Stomach (tissue), 9 donors: ENCODE results near the gene SPOCK2. TPM values are rescaled to one million over a fixed set of nuclear protein-coding genes. Genes with fewer than 3 reads are reported as not detected.
A peak's percentile ranks its signal among the peaks of the same experiment; 100 is the strongest.

ENCODE experiments used
- DNase-seq, 2 donors: peaks; one replicate each; pipeline versions ENCODE4 v3.0.0 to v3.0.0-alpha.2; 2013 to 2019
- H3K27ac ChIP-seq, 5 donors: fragments of 200-600 bp in 4 of 5; sonication (generic) in 4 of 5; one replicate each; pipeline ENCODE4 v1.5.1; 2013 to 2019; ENCODE audit warnings: mild to moderate bottlenecking in 1 of 5, moderate library complexity in 1 of 5
- H3K27me3 ChIP-seq, 3 donors: fragments of 200-600 bp; sonication (generic); one replicate each; pipeline ENCODE4 v1.5.1; 2017 to 2019; ENCODE audit warnings: mixed run types in 1 of 3
- H3K36me3 ChIP-seq, 4 donors: fragments of 200-600 bp; sonication (generic); 1 replicate in 3 of 4; 2 replicates in 1 of 4; pipeline ENCODE4 v1.5.1; 2016 to 2019
- H3K4me1 ChIP-seq, 4 donors: fragments of 200-600 bp; sonication (generic); one replicate each; pipeline ENCODE4 v1.5.1; 2016 to 2019
- H3K4me3 ChIP-seq, 4 donors: fragments of 200-600 bp; sonication (generic) in 3 of 4; one replicate each; pipeline ENCODE4 v1.5.1; 2016 to 2019; ENCODE audit warnings: mild to moderate bottlenecking in 1 of 4
- H3K9me3 ChIP-seq, 4 donors: fragments of 200-600 bp; sonication (generic); one replicate each; pipeline ENCODE4 v1.5.1; 2016 to 2019
- CTCF ChIP-seq, 7 experiments: fragments of 450-650 bp in 4 of 7; fragments of 200-600 bp in 3 of 7; sonication (generic) in 3 of 7; IDR thresholded peaks; one replicate each; pipeline ENCODE4 v1.5.1; 2016 to 2019; ENCODE audit warnings: antibody characterized with exemption in 7 of 7, control low read depth in 2 of 7, mild to moderate bottlenecking in 1 of 7
- EP300 ChIP-seq: sonication (generic); formaldehyde crosslinking; IDR thresholded peaks from one replicate; pipeline ENCODE4 v1.6.1; 2017; ENCODE audit warnings: antibody characterized with exemption
- POLR2A ChIP-seq, 4 donors: fragments of 450-650 bp; IDR thresholded peaks; one replicate each; pipeline ENCODE4 v1.6.1; 2016; ENCODE audit warnings: antibody characterized with exemption in 4 of 4, control low read depth in 2 of 4, mild to moderate bottlenecking in 1 of 4, moderate library complexity in 1 of 4
- POLR2AphosphoS5 ChIP-seq, 3 donors: sonication (generic); formaldehyde crosslinking; IDR thresholded peaks; one replicate each; pipeline ENCODE4 v1.6.1; 2016; ENCODE audit warnings: antibody characterized with exemption in 3 of 3
- WGBS, 5 donors: extraction: QIAGEN DNeasy Blood & Tissue Kit in 3 of 5; methylation state at CpG; one replicate each; pipeline versions ENCODE4 v1.1.5 to v1.1.7; 2013 to 2018; 5-methylcytosine and 5-hydroxymethylcytosine counted together
- intact Hi-C: fragments of 100-400 bp; cut with DNase I; formaldehyde crosslinking; loops from one replicate; pipeline ENCODE4 v1.15.1; 2023; ENCODE audit warnings: low total_unique reads
- polyA plus RNA-seq, 3 donors: library from polyadenylated mRNA; stranded (reverse); fragments of 200-250 nt; gene quantifications; one replicate each; pipeline ENCODE4 v1.2.3, GENCODE V29; 2013
- total RNA-seq, 5 donors: library from RNA; depleted of rRNA; stranded (reverse); fragments of >200 nt; gene quantifications; one replicate each; pipeline versions ENCODE4 v1.1.0 to v1.2.3, GENCODE V29; 2014 to 2016
- donor health status: healthy with polysubstance abuse.
- donor health status: Bipolar disorder and iron deficiency.
- donor health status: healthy.

The SPOCK2 gene
- total and polyA plus RNA-seq, 8 donors: 1.1 to 31.7 (median 4.2) TPM

- no peaks in the 10 kb centered on the region for H3K9me3 ChIP-seq
- no peak for TF ChIP-seq CTCF (IDR thresholded peaks at IDR 0.05)
- TF ChIP-seq POLR2A (IDR thresholded peaks at IDR 0.05): no peak
- TF ChIP-seq EP300: no peak
- TF ChIP-seq POLR2AphosphoS5 (IDR thresholded peaks at IDR 0.05): no peak
- no peaks in the 10 kb centered on the region for H3K36me3 ChIP-seq
- H3K27me3 ChIP-seq: no peaks in the 10 kb centered on the region
- intact Hi-C loops: no loop called here
- no peak for DNase-seq
- H3K4me3 ChIP-seq: no peak overlapping the region
- H3K27ac ChIP-seq: no peak overlapping the region
- peaks cover 10 to 61% (median 29%) of the 10 kb centered on the region in 4 donors for H3K4me1 ChIP-seq
- WGBS, 5 donors: 75 to 83% (median 77%) methylated on average over 11 of the region's 11 CpGs
Measured at GRCh38 chr10:72019085-72019876, 69.1 kb downstream of the SPOCK2 start.

GRCh38 chr10:72016608-72017300 is 71.6 kb downstream of the SPOCK2 start:
- peak in 1 of 2 donors; percentile 60 for DNase-seq
- Histone ChIP-seq H3K9me3 (no peaks in the 10 kb centered on the region), H3K27me3 (no peaks in the 10 kb centered on the region), H3K36me3 (no peaks in the 10 kb centered on the region), H3K4me3 (no peak overlapping the region), H3K4me1 (peaks cover 10 to 73% (median 28%) of the 10 kb centered on the region in 4 donors), H3K27ac (peak overlapping the region; percentile 16 to 68 (median 34))
- 53 to 67% (median 63%) methylated on average over 12 to 13 of the region's 13 CpGs for WGBS, 5 donors
- TF ChIP-seq POLR2AphosphoS5 (IDR thresholded peaks at IDR 0.05): no peak
- no peak for TF ChIP-seq POLR2A (IDR thresholded peaks at IDR 0.05)
- no peak for TF ChIP-seq CTCF (IDR thresholded peaks at IDR 0.05)
- TF ChIP-seq EP300: no peak
- intact Hi-C loops: no loop called here

- intact Hi-C loops: no loop called here
- DNase-seq: no peak
- Histone ChIP-seq H3K36me3 (peaks cover 0 to 6% (median 3%) of the 10 kb centered on the region in 4 donors), H3K27me3 (no peaks in the 10 kb centered on the region), H3K9me3 (no peaks in the 10 kb centered on the region), H3K4me3 (no peak overlapping the region), H3K4me1 (peaks cover 10 to 73% (median 28%) of the 10 kb centered on the region in 4 donors), H3K27ac (no peak overlapping the region)
- 67 to 79% (median 70%) methylated on average over 8 of the region's 8 CpGs for WGBS, 5 donors
- no peak for TF ChIP-seq EP300
- no peak for TF ChIP-seq CTCF (IDR thresholded peaks at IDR 0.05)
- TF ChIP-seq POLR2AphosphoS5 (IDR thresholded peaks at IDR 0.05): no peak
- TF ChIP-seq POLR2A (IDR thresholded peaks at IDR 0.05): no peak
Measured at GRCh38 chr10:72015841-72016240, 72.5 kb downstream of the SPOCK2 start.

GRCh38 chr10:72014785-72015480 is 73.4 kb downstream of the SPOCK2 start:
- Histone ChIP-seq H3K27ac (peak overlapping the region in 1 of 5 donors; percentile 92), H3K4me1 (peaks cover 19 to 78% (median 36%) of the 10 kb centered on the region in 4 donors), H3K36me3 (peaks cover 0 to 6% (median 3%) of the 10 kb centered on the region in 4 donors), H3K9me3 (no peaks in the 10 kb centered on the region), H3K4me3 (no peak overlapping the region), H3K27me3 (no peaks in the 10 kb centered on the region)
- no peak for DNase-seq
- intact Hi-C loops: no loop called here
- no peak for TF ChIP-seq EP300
- TF ChIP-seq CTCF (IDR thresholded peaks at IDR 0.05): no peak
- TF ChIP-seq POLR2AphosphoS5 (IDR thresholded peaks at IDR 0.05): no peak
- no peak for TF ChIP-seq POLR2A (IDR thresholded peaks at IDR 0.05)
- 84 to 94% (median 91%) methylated on average over 9 to 10 of the region's 10 CpGs for WGBS, 5 donors
